ENCODE data around the gene ENTPD6.

- TF ChIP-seq CTCF (conservative IDR thresholded peaks at IDR 0.05), result no peak
- no peak for TF ChIP-seq EZH2 (IDR thresholded peaks at IDR 0.05; ENCODE audit: low read depth)
These were observed 15.9 kb upstream of the ENTPD6 start for GRCh38 chr20:25179439-25180089.

Measured in PC-9 (cell line).